HepG2 (cell line): ENCODE measurements around the gene ARHGAP30. TPM values are rescaled to one million over a fixed set of nuclear protein-coding genes. Genes with fewer than 3 reads are reported as not detected.

ENCODE experiments used
- ATAC-seq: fragments of 200-7000 bp; cut with Tn5 transposase; 3 replicates; pipeline ENCODE4 v1.9.1; 2020; ENCODE audit warnings: mild to moderate bottlenecking, moderate library complexity
- BruUV-seq: library from RNA; stranded (reverse); fragments of 400-500 nt; replicated peaks from 2 replicates; lab custom pipeline; 2021; lab: Mats Ljungman, UMichigan
- CTCF ChIA-PET: fragments of 300-600 bp; formaldehyde crosslinking; extraction: SDS; loops from one replicate; lab custom pipeline; 2021; ENCODE audit warnings: low total read pairs, inconsistent platforms, low intra/inter-chr PET ratio; lab: Yijun Ruan, JAX
- POLR2A ChIA-PET: fragments of 350-600 bp; sonication (Branson Sonifier 250); formaldehyde crosslinking; loops from one replicate; lab custom pipeline; 2020; ENCODE audit warnings: antibody characterized with exemption, inconsistent platforms; lab: Yijun Ruan, JAX
- DNase-seq: peaks from one replicate; pipeline ENCODE4 v3.0.0-alpha.2; 2015; ENCODE audit warnings: low spot score
- FAIRE-seq: peaks from 3 replicates; lab custom pipeline; 2011; peaks lifted over from hg19 to GRCh38; lab: Jason Lieb, UNC
- H2AFZ ChIP-seq: one replicate; pipeline ENCODE4 v1.6.1; 2011; ENCODE audit warnings: low read length, inconsistent platforms
- H3K27ac ChIP-seq: fragments of 300-600 bp; 3 replicates; pipeline ENCODE4 v1.8.0; 2011; ENCODE audit warnings: mixed run types, mild to moderate bottlenecking, mixed read lengths, low read length, inconsistent platforms; ENCODE audit not compliant: insufficient read depth; ENCODE audit errors: extremely low read length
- H3K27me3 ChIP-seq, 2 experiments: fragments of 200-600 bp in 1 of 2; 2 replicates in 1 of 2; 3 replicates in 1 of 2; pipeline versions ENCODE4 v1.6.0 to v1.8.0; 2011; ENCODE audit warnings: low read length in 2 of 2, mild to moderate bottlenecking in 2 of 2, moderate library complexity in 2 of 2, inconsistent platforms in 1 of 2; ENCODE audit not compliant: insufficient read depth in 2 of 2, control insufficient read depth in 1 of 2
- H3K36me3 ChIP-seq, 2 experiments: fragments of 200-600 bp in 1 of 2; replicated peaks in 1 of 2; 2 replicates in 1 of 2; 3 replicates in 1 of 2; pipeline versions ENCODE4 v1.5.1 to v1.8.0; 2011; ENCODE audit warnings: low read length in 2 of 2, inconsistent platforms in 1 of 2; ENCODE audit not compliant: insufficient read depth in 2 of 2, control insufficient read depth in 1 of 2
- H3K4me1 ChIP-seq: 2 replicates; pipeline ENCODE4 v1.5.1; 2012; ENCODE audit warnings: low read length, inconsistent platforms; ENCODE audit not compliant: insufficient read depth
- H3K4me2 ChIP-seq: 2 replicates; pipeline ENCODE4 v1.6.0; 2011; ENCODE audit warnings: low read depth, low read length, inconsistent platforms
- H3K4me3 ChIP-seq, 3 experiments: fragments of 200-600 bp in 1 of 3; sonication (generic), shearing (Covaris generic) in 1 of 3; replicated peaks in 1 of 3; 2 replicates each; pipeline ENCODE4 v1.5.1; 2011 to 2016; ENCODE audit warnings: low read length in 3 of 3, inconsistent platforms in 2 of 3, low read depth in 2 of 3, mild to moderate bottlenecking in 2 of 3, control low read depth in 1 of 3, mixed read lengths in 1 of 3; ENCODE audit not compliant: insufficient read depth in 1 of 3
- H3K79me2 ChIP-seq: one replicate; pipeline ENCODE4 v1.6.1; 2011; ENCODE audit warnings: low read length, inconsistent platforms; ENCODE audit not compliant: insufficient read depth
- H3K9ac ChIP-seq: 2 replicates; pipeline ENCODE4 v1.6.0; 2011; ENCODE audit warnings: mild to moderate bottlenecking, low read depth, low read length, inconsistent platforms; ENCODE audit not compliant: insufficient read depth
- H3K9me3 ChIP-seq: 2 replicates; pipeline ENCODE4 v1.5.1; 2012; ENCODE audit warnings: mild to moderate bottlenecking, low read length
- H4K20me1 ChIP-seq: 2 replicates; pipeline ENCODE4 v1.6.0; 2011; ENCODE audit warnings: inconsistent platforms, mild to moderate bottlenecking, low read length, moderate library complexity; ENCODE audit not compliant: insufficient read depth
- ATAD3A ChIP-seq: sonication (generic); formaldehyde crosslinking; IDR thresholded peaks from 2 replicates; pipeline ENCODE4 v1.4.0; 2020; ENCODE audit warnings: missing genetic modification reagents
- ELF4 ChIP-seq: sonication (generic); formaldehyde crosslinking; IDR thresholded peaks from 2 replicates; pipeline ENCODE4 v1.5.0; 2020; ENCODE audit warnings: missing genetic modification reagents, mild to moderate bottlenecking, moderate library complexity, borderline replicate concordance
- MXI1 ChIP-seq: IDR thresholded peaks from 3 replicates; pipeline ENCODE4 v1.6.1; 2012; ENCODE audit warnings: low read depth, low read length, inconsistent platforms, borderline replicate concordance
- ZNF337 ChIP-seq: sonication (generic); formaldehyde crosslinking; IDR thresholded peaks from 2 replicates; pipeline ENCODE4 v1.5.1; 2020; ENCODE audit warnings: missing genetic modification reagents, low read depth, mild to moderate bottlenecking, borderline replicate concordance
- ZNF629 ChIP-seq: sonication (generic); formaldehyde crosslinking; conservative IDR thresholded peaks from 2 replicates; pipeline ENCODE4 v1.5.0; 2020; ENCODE audit warnings: missing genetic modification reagents
- WGBS: methylation state at CpG from one replicate; pipeline ENCODE4 v1.1.6; 2017; ENCODE audit warnings: low lambda C conversion rate; 5-methylcytosine and 5-hydroxymethylcytosine counted together
- in situ Hi-C: cut with HindIII; loops from 2 replicates; pipeline ENCODE4 v1.10.0; 2017; ENCODE audit warnings: low pct_unique_long_range_greater_than_20kb; ENCODE audit not compliant: extremely low pct_ligation_motif_present
- intact Hi-C: fragments of 100-400 bp; cut with micrococcal nuclease; formaldehyde crosslinking; loops from one replicate; pipeline ENCODE4 v1.10.0; 2022; ENCODE audit not compliant: unreplicated experiment
- polyA plus RNA-seq, 8 experiments: library from polyadenylated mRNA; depleted of rRNA in 3 of 8; stranded (reverse) in 7 of 8; unstranded in 1 of 8; fragments of >200 nt; fragmentation: Illumina TruSeq in 4 of 8; extraction: Trizol in 4 of 8; gene quantifications; 2 replicates each; pipeline versions ENCODE4 v1.2.1 to v1.2.3, GENCODE V29; 2011 to 2016; ENCODE audit warnings: low read depth in 4 of 8, missing spikeins in 1 of 8, mixed read lengths in 1 of 8; ENCODE audit not compliant: insufficient read depth in 1 of 8
- total RNA-seq, 5 experiments: library from RNA; depleted of rRNA; stranded (reverse); fragments of >200 nt; fragmentation: Illumina TruSeq; extraction: Trizol; gene quantifications; 2 replicates each; pipeline ENCODE4 v1.2.3, GENCODE V29; 2016; ENCODE audit warnings: low read depth in 1 of 5
- TF ChIP-seq, protein P1 (sequence below): sonication (generic); formaldehyde crosslinking; IDR thresholded peaks from 2 replicates; pipeline ENCODE4 v1.5.1; 2020; ENCODE audit warnings: missing genetic modification reagents, mild to moderate bottlenecking, borderline replicate concordance
- TF ChIP-seq, protein P2 (sequence below): sonication (generic); formaldehyde crosslinking; IDR thresholded peaks from 2 replicates; pipeline ENCODE4 v1.8.1; 2023; ENCODE audit warnings: mild to moderate bottlenecking, missing genetic modification reagents
- TF ChIP-seq, protein P3 (sequence below): sonication (generic); formaldehyde crosslinking; IDR thresholded peaks from 2 replicates; pipeline ENCODE4 v1.5.0; 2020; ENCODE audit warnings: missing genetic modification reagents

Gene ARHGAP30
- total and polyA plus RNA-seq, 2 of the 13 experiments (the other 11 are each of a cell fraction or from before 2014, with no cell fraction given) = 0.13 to 0.20 TPM

DNA sequence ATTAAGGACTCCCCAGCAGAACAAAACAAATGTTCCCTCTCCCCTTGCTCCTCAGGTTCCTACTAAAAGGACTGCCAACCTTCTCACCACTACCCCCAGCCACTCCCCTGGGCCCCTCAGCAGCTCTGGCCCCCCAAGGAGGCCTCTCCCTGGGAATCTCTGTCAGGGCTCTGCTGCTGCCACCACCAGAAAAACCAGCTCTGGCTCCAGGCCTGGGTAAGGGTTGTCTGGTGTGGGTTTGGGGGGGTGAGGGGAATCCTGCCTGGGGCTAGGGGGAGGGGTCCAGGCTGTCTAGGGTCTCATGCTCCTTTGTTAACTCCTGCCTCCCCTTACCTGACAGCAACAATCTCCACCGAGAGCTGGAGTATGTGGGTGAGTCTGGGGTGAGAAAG, 14.9 kb upstream of the ARHGAP30 start (continued):
- TF ChIP-seq, protein P1, sequence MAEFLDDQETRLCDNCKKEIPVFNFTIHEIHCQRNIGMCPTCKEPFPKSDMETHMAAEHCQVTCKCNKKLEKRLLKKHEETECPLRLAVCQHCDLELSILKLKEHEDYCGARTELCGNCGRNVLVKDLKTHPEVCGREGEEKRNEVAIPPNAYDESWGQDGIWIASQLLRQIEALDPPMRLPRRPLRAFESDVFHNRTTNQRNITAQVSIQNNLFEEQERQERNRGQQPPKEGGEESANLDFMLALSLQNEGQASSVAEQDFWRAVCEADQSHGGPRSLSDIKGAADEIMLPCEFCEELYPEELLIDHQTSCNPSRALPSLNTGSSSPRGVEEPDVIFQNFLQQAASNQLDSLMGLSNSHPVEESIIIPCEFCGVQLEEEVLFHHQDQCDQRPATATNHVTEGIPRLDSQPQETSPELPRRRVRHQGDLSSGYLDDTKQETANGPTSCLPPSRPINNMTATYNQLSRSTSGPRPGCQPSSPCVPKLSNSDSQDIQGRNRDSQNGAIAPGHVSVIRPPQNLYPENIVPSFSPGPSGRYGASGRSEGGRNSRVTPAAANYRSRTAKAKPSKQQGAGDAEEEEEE (CRISPR knock-in tag) = no peak
- TF ChIP-seq ATAD3A (CRISPR knock-in tag) (no peak), ELF4 (CRISPR knock-in tag) (no peak)
- TF ChIP-seq, protein P2, sequence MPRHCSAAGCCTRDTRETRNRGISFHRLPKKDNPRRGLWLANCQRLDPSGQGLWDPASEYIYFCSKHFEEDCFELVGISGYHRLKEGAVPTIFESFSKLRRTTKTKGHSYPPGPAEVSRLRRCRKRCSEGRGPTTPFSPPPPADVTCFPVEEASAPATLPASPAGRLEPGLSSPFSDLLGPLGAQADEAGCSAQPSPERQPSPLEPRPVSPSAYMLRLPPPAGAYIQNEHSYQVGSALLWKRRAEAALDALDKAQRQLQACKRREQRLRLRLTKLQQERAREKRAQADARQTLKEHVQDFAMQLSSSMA (CRISPR knock-in tag) = no peak
- TF ChIP-seq, protein P3, sequence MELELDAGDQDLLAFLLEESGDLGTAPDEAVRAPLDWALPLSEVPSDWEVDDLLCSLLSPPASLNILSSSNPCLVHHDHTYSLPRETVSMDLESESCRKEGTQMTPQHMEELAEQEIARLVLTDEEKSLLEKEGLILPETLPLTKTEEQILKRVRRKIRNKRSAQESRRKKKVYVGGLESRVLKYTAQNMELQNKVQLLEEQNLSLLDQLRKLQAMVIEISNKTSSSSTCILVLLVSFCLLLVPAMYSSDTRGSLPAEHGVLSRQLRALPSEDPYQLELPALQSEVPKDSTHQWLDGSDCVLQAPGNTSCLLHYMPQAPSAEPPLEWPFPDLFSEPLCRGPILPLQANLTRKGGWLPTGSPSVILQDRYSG (CRISPR knock-in tag) = no peak
- TF ChIP-seq, all 625 proteins: peak for 0

DNA sequence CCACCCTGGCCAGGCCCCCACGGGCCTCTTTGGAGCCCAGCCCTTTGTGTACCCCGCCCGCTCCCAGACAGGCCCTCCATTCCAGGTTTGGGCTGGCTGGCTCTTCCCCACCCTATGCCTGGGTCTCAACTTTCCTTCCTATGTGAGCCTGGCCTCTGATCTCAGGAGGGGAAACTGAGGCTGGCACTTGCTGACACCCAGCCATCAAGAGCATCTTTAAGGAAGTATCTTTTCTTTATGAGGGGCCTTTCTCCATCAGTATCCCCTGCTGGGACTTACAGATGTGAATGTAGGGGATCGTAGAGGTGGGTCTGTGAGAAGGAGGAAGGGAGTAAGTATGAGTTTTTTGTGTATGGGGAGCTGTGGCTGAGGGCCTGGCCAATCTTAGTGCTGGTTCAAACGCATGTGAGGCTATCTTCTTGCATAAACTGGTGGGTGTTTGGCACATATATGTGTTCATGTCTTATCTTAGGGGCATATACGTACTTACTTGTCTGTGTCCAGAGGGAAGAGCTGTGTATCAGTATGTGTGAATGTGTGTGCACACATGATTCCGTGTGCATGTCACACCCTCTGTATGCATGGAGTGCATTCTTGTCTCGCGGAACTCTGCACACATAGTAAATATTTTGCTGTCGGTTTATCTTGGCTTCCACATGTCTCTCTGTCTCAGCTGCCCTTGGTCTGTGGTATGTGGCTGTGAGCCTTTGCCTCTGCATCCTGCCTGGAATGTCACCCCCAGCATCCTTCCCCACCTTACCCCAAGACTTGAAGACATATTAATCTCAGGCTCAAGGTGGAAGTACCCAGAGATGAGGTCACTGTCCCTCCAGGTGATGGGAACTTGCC, 14.3 kb upstream of the ARHGAP30 start:
- ATAC-seq (0 out of 3 replicates have a peak, but pooled peaks have one; percentile 8), FAIRE-seq (peak; percentile 21), DNase-seq (no peak)
- H3K9me3 ChIP-seq = no peaks in the 10 kb centered on the region
- no peaks in the 10 kb centered on the region for H4K20me1 ChIP-seq
- no peak overlapping the region for H2AFZ ChIP-seq
- no TSS peak for BruUV-seq
- 10% methylated on average over 3 of the region's 10 CpGs for WGBS
- H3K27me3 ChIP-seq = peaks cover 2 to 25% of the 10 kb centered on the region in 2 experiments; a peak in 3 of 5 replicates
- POLR2A ChIA-PET = interaction anchor here (1.9 kb wide), 1 partner anchor 14 kb away, joined by 4 read pairs; no protein-coding TSS in a partner anchor
- peak overlapping the region; percentile 49 for H3K4me2 ChIP-seq
- TF ChIP-seq ZNF629 (CRISPR knock-in tag) = no peak
- TF ChIP-seq MXI1 = 0 out of 3 replicates have a peak, but pooled peaks have one; percentile 18
- TF ChIP-seq ZNF337 = no peak
- CTCF ChIA-PET = no interaction called here
- intact Hi-C loops = no loop called here
- H3K9ac ChIP-seq = no peak overlapping the region
- H3K36me3 ChIP-seq = no peaks in the 10 kb centered on the region
- H3K27ac ChIP-seq = no peak overlapping the region
- H3K79me2 ChIP-seq = no peaks in the 10 kb centered on the region
- in situ Hi-C loops = no loop called here
- H3K4me1 ChIP-seq = peaks cover 38% of the 10 kb centered on the region
- peak overlapping the region in 1 of 3 experiments; percentile 35; a peak in 1 of 6 replicates for H3K4me3 ChIP-seq
